Uterus (tissue), 2 donors: ENCODE measurements around the gene SND1.

ENCODE experiments used
- POLR2A ChIP-seq, 2 donors: fragments of 450-650 bp; IDR thresholded peaks; one replicate each; pipeline ENCODE4 v1.6.1; 2016; ENCODE audit warnings: antibody characterized with exemption in 2 of 2, mild to moderate bottlenecking in 1 of 2, moderate library complexity in 1 of 2
- TF ChIP-seq, protein P1 (sequence below), 4 experiments: fragments of 200-600 bp in 2 of 4; fragments of 450-650 bp in 2 of 4; sonication (generic) in 2 of 4; IDR thresholded peaks; one replicate each; pipeline ENCODE4 v1.5.1; 2016 to 2019; ENCODE audit warnings: antibody characterized with exemption in 4 of 4, mild to moderate bottlenecking in 2 of 4, moderate library complexity in 1 of 4

DNA sequence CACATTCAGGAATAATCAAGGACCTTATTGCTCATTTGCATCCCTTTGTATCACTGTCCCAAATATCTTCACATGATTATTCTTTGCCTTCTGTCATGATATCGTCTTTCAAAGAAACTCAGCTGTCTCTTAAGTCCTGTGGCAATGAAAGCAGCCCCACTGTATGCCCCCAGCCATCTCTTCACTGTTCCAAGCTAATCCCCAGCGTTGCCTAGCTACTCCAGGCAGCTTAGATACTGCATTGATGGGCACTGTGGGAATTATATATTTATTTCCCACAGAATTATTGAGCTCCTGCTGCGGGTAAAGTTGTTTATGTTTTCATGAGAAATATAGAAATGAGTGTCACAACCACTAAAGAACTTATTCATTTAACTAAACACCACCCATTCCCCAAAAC is 38.8 kb downstream of the SND1 start:
- TF ChIP-seq, protein P1, sequence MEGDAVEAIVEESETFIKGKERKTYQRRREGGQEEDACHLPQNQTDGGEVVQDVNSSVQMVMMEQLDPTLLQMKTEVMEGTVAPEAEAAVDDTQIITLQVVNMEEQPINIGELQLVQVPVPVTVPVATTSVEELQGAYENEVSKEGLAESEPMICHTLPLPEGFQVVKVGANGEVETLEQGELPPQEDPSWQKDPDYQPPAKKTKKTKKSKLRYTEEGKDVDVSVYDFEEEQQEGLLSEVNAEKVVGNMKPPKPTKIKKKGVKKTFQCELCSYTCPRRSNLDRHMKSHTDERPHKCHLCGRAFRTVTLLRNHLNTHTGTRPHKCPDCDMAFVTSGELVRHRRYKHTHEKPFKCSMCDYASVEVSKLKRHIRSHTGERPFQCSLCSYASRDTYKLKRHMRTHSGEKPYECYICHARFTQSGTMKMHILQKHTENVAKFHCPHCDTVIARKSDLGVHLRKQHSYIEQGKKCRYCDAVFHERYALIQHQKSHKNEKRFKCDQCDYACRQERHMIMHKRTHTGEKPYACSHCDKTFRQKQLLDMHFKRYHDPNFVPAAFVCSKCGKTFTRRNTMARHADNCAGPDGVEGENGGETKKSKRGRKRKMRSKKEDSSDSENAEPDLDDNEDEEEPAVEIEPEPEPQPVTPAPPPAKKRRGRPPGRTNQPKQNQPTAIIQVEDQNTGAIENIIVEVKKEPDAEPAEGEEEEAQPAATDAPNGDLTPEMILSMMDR (IDR thresholded peaks at IDR 0.05): no peak
- TF ChIP-seq POLR2A (IDR thresholded peaks at IDR 0.05): no peak
